PFSK-1 (cell line): ENCODE results near the gene SIDT1.

Experiments
- POLR2AphosphoS5 ChIP-seq: IDR thresholded peaks from 2 replicates; pipeline ENCODE4 v1.6.1; 2012; ENCODE audit warnings: low read depth, mild to moderate bottlenecking, control low read depth, low read length, moderate library complexity
- TF ChIP-seq, protein P1 (sequence below), 2 experiments: IDR thresholded peaks; 2 replicates each; pipeline versions ENCODE4 v1.6.1 to v1.8.0; 2011 to 2012; ENCODE audit warnings: low read depth in 2 of 2, low read length in 2 of 2, control low read depth in 1 of 2, inconsistent platforms in 1 of 2, mild to moderate bottlenecking in 1 of 2, moderate library complexity in 1 of 2; ENCODE audit not compliant: insufficient read depth in 1 of 2

DNA sequence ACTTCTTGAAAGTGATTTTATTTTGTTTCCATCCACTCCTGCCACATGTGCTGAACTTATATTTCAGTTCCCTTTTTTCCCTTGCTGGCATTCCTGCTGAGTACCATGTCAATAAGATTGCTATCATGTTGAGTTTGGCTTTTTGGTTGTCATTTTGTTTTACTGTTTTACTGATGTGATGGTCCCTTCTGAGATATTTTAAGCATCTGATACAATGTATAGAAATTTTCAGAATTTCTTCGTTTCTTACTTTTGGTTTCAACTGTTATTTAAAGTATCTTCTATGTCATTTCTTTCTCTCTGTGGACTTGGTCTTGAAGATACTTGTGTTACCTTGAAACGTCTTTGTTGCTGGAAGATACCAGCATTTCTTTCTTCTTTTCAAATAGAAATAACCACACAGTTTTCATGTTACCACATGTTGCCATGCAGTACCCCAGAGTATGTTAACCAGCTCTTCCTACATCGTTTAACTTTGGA is 14.1 kb downstream of the SIDT1 start:
- TF ChIP-seq POLR2AphosphoS5, result no peak
- TF ChIP-seq, protein P1, sequence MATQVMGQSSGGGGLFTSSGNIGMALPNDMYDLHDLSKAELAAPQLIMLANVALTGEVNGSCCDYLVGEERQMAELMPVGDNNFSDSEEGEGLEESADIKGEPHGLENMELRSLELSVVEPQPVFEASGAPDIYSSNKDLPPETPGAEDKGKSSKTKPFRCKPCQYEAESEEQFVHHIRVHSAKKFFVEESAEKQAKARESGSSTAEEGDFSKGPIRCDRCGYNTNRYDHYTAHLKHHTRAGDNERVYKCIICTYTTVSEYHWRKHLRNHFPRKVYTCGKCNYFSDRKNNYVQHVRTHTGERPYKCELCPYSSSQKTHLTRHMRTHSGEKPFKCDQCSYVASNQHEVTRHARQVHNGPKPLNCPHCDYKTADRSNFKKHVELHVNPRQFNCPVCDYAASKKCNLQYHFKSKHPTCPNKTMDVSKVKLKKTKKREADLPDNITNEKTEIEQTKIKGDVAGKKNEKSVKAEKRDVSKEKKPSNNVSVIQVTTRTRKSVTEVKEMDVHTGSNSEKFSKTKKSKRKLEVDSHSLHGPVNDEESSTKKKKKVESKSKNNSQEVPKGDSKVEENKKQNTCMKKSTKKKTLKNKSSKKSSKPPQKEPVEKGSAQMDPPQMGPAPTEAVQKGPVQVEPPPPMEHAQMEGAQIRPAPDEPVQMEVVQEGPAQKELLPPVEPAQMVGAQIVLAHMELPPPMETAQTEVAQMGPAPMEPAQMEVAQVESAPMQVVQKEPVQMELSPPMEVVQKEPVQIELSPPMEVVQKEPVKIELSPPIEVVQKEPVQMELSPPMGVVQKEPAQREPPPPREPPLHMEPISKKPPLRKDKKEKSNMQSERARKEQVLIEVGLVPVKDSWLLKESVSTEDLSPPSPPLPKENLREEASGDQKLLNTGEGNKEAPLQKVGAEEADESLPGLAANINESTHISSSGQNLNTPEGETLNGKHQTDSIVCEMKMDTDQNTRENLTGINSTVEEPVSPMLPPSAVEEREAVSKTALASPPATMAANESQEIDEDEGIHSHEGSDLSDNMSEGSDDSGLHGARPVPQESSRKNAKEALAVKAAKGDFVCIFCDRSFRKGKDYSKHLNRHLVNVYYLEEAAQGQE (IDR thresholded peaks at IDR 0.05; ENCODE audit: insufficient read depth in 1 of 2, low read depth in 2 of 2, low read length in 2 of 2), result no peak
